ENCODE data around the gene TNFSF11. TPM values are rescaled to one million over a fixed set of nuclear protein-coding genes. Genes with fewer than 3 reads are reported as not detected.

Gene TNFSF11
- total RNA-seq, 1 donor from 2014 or later, result not detected

DNA sequence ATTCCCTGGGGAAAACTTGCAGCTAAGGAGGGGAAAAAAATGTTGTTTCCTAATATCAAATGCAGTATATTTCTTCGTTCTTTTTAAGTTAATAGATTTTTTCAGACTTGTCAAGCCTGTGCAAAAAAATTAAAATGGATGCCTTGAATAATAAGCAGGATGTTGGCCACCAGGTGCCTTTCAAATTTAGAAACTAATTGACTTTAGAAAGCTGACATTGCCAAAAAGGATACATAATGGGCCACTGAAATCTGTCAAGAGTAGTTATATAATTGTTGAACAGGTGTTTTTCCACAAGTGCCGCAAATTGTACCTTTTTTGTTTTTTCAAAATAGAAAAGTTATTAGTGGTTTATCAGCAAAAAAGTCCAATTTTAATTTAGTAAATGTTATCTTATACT lies 33.6 kb downstream of the TNFSF11 start:
- intact Hi-C loops (cut with micrococcal nuclease), result no loop called here

DNA sequence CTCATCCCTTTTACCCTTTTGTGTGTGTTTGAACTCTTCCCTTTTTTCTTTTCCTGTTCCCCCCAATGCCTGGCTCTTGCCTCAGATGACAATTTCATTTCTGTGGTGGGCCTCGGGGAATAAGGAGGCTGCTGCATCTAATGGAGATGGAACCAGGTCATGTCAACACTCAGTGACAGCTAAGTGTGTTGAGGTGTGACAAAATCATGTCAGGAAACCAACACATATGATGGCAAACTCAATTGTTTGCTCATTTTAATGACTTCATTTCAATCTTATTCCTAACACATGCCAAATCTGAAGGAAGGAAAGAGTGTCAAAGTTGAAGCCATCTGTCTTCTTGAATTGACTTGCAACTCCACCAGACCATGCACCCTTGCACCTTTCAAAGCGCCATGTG lies 36.7 kb downstream of the TNFSF11 start:
- intact Hi-C loops (cut with micrococcal nuclease), result no loop called here

GRCh38 chr13:42611086-42611779 lies 37.3 kb downstream of the TNFSF11 start:
- intact Hi-C loops (cut with micrococcal nuclease), result no loop called here

DNA sequence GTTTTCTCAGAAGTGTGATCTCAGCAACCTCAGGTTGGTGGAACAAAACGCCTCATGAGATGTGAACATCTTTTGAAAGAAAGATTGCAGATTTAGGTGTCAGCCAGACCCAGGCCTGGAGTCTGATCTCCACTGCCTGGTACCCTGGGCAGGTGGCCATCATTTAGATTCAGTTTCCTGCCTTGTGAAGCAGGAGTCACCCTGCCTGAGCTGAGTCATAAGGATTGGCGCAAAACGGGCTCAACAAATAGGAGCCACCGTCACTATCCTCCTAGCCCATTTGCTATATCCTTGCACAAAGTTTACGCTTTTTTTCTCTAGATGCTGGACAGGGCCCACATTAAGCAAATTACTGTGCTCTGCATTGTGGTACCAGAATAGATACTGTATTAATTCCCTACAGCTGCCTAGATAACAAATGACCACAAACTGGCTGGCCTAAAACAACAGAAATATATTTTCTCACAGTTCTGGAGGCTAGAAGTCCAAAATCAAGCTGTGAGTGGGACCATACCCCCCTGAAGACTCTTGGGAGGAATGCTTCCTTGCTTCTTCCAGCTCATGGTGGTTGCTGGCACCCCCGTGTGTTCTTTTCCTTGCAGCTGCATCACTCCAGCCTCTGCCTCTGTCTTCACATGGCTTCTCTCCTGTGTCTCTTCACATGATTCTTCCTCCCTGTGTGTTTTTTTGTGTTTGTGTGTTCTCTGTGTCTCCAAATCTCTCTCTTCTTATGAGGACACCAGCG lies 38.2 kb downstream of the TNFSF11 start:
- intact Hi-C loops (cut with micrococcal nuclease), result no loop called here

- intact Hi-C loops (cut with micrococcal nuclease), result no loop called here
These were observed 40.6 kb downstream of the TNFSF11 start for GRCh38 chr13:42614436-42615035.

DNA sequence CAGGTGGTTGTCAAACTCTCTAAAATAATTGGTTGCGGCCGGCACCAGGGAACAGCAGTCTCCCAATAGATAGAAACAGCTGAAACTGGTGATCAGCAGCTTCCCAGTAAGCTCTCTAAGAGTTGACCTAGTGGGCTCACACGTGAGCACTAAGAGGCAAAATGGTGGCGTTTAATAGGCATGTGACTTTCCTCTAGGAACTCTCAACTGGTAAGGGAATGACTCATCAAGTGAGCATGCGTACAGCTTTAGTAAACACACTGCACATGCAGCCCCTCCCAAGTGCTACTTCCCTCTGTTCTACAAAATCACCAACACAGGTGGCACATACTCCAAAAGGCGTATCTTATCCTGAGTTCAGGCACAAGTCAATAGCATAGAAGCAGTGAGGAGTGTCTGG lies 41.7 kb downstream of the TNFSF11 start:
- intact Hi-C loops (cut with micrococcal nuclease), result no loop called here

- intact Hi-C loops (cut with micrococcal nuclease), result no loop called here
These were observed 43.3 kb downstream of the TNFSF11 start for GRCh38 chr13:42617221-42617620.

DNA sequence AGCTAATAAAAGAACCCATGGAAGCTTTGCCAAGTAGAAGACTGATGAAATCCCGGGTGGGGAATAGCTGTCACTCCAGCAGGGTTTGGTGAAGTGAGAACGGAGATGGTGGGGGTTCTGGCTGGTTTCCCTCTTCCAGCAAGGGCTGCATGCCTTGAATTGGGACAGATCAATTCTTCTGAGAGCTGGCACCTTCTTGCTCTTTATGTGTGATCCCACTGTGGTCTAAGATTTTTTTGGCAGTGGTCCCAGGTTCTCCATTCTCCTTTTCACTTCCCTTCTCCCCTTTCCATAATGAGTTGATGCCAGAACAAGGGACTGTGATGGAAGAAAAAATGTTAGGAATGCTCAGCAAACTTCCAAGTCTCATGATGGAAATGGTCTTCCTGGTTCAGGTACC lies 50.0 kb downstream of the TNFSF11 start:
- intact Hi-C loops (cut with micrococcal nuclease), result no loop called here

DNA sequence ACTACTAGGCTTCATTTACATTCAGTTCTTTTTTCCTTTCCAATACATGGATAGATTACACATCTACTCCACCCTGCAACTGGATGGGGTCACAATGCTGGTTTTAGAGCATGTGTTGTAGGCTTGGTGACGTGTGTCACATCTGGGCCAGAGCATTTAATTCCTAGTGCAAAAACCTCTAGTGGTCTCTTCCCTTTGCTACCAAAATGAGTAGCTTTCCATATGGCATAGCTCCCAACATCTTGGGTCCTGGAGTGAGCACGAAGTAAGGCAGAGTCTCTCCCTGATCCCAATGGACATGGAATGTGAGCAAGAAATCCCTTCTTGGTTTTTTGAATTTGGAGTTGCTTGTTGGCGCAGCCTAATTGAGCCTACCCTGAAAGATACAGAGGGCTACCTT lies 51.7 kb downstream of the TNFSF11 start:
- intact Hi-C loops (cut with micrococcal nuclease), result no loop called here

DNA sequence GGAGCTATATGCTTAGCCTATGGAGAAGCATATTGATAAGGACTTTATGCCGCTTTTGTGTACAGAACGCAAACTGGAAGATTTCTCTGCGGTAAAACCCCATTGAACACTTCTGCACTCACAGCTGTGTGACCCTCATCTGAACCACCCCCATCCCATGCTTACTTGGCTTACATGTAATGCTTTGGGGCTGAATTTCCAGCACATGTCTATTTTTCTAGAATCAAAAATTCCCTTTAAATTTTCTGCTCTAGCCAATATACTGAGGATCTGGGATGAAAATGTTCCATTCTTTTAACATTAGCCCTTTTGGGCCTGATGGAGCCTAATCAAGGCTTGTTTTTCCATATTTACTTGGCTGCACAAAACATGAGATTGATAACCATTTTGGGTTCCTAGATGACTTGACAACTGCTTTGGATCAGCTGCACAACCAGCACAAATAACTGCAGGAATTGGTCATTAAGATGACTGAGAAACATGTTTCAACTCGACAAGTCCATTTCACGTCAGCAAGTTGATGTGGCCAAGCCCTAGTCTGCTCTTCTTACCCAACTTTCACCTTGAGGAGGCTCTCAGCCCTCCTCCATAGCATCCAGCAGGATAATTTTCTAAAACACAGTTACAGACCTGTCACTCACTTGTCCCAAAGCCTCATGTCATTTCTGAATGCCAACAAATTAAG lies 52.4 kb downstream of the TNFSF11 start:
- intact Hi-C loops (cut with micrococcal nuclease), result no loop called here

DNA sequence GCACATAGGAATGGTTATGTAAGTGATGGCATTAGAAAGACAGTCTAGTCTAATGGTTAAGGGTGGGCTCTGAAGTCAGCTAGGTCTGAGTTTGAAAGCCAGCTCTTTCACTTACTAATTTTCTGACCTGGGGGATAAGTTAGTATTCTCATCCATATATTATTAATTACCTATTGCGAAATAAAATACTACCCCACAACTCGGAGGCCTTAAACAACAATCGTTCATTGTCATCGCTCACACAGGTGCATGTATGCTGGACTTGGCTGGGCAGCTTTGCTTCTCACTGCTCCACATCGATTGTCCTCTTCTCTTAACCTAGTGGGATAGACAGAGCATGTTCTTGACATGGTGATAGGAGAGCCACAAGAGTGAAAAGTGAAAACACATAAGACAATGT lies 54.7 kb downstream of the TNFSF11 start:
- intact Hi-C loops (cut with micrococcal nuclease), result no loop called here

GRCh38 chr13:42631181-42631580 lies 57.2 kb downstream of the TNFSF11 start:
- intact Hi-C loops (cut with micrococcal nuclease), result no loop called here

DNA sequence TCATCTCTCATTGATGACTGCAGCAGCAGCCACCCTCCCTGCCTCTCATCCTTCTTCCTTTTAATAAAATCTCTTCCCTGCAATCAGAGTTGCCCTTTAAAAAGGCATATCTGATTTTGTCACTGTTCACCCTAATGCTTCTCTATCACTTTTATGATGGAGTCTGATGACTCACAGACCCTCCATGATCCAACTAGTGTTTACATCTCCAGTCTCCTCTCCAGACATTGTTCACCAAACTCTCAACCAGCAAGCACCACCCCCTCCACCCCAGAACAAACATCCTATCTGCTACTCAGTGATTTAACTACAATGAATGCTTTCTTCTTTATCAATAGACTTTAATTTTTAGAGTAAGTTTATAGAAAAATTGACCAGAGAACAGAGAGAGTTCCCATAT lies 59.5 kb downstream of the TNFSF11 start:
- intact Hi-C loops (cut with micrococcal nuclease), result no loop called here

GRCh38 chr13:42638101-42638500 lies 64.1 kb downstream of the TNFSF11 start:
- intact Hi-C loops (cut with micrococcal nuclease), result no loop called here

DNA sequence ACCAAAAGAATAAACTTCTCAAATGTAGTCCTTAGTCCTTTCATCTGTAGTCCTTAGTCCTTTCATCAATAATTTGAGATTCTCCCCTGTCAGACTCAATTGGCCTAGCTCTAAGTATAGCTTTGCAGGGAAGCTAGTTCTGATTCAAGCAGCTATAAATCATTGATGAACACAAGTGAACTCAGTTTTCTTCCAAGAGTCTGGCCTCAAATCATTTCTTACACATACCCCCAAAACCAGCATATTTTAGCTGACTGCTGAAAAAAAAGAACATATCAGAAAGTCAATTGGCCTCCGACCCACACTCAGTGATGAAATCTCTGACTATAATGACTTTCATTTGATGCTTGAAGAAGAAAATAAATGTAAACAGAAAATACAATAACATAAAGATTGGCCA lies 64.9 kb downstream of the TNFSF11 start:
- intact Hi-C loops (cut with micrococcal nuclease), result no loop called here

GRCh38 chr13:42643076-42643475 lies 69.1 kb downstream of the TNFSF11 start:
- intact Hi-C loops (cut with micrococcal nuclease), result no loop called here

DNA sequence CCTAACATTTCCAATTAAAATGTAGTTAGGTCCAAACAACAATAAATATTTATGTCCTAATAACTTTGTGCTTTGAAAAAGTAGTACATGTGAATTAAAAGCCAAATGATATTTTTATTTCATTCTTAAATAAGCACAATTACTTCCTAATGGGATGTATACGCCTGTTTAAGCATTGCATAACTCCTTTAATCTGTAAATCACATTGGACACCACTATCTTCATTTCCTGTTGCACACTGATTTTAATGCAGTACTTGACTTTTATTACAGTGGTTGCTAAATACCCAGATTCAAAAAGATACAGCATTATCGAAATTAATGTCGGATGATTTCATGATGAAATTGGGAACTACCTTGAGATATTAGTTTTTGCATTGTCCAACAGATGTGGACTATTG lies 70.9 kb downstream of the TNFSF11 start:
- intact Hi-C loops (cut with micrococcal nuclease), result no loop called here

GRCh38 chr13:42645717-42646116 lies 71.8 kb downstream of the TNFSF11 start:
- intact Hi-C loops (cut with micrococcal nuclease), result no loop called here

DNA sequence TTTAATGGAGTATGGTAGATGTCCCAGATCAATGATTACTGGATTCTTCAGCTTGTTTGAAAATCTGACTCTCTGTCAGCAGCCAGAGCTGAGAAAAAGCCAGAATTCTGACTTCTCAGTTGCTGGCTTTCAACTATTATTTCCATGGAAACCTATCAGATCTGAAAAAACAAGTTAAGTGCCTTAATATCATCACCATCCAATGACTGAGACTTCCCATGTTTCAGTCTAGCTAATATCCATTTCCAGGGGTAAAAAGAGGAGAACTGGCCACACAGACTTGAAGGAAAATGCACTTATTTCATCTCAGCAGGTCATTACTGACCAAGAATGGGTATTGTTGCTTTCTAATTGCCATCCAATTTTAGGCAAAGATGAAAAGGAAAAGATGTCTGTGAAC lies 75.2 kb downstream of the TNFSF11 start:
- intact Hi-C loops (cut with micrococcal nuclease), result no loop called here

DNA sequence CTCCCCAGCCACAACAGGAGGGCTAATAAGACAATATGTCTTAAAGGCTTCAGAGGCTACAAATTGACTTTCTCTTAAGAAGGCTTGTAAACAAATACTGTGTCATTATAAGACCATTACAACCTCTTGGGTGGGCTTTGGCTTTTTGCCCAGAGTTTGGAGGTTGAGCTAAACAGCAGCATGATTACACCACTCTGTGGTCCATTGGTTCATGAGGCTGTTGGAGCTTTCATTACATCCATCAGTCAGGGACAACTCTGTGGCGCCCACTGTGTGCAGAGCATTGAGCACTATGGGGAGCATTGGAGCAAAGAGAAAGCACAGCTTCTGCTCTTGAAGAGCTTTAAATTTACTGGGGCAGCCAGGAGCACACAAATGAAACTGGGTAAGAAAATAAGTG lies 75.9 kb downstream of the TNFSF11 start:
- intact Hi-C loops (cut with micrococcal nuclease), result no loop called here

GRCh38 chr13:42650506-42650905 lies 76.6 kb downstream of the TNFSF11 start:
- intact Hi-C loops (cut with micrococcal nuclease), result no loop called here

Measured in T-helper 1 cell treated with Interleukin-12 subunit alpha and Interleukin-12 subunit beta and Interleukin-4 antibody, amounts not matched to agents 30 ng/mL and 1 ng/mL, for 36 hours (primary cell).